ENCODE data around the gene KCNQ4.

Gene KCNQ4

GRCh38 chr1:40769815-40770214, 13.8 kb upstream of the KCNQ4 start:
- H3K9me3 ChIP-seq (ENCODE audit: insufficient read depth, low read depth, low read length), result no peaks in the 10 kb centered on the region
- H3K36me3 ChIP-seq (ENCODE audit: insufficient read depth, low read length), result peaks cover 67% of the 10 kb centered on the region
- H3K27ac ChIP-seq (ENCODE audit: low read depth, low read length), result no peak overlapping the region
- peaks cover 9% of the 10 kb centered on the region; the same call in 1 of the 2 replicates for H3K4me1 ChIP-seq (ENCODE audit: insufficient read depth, low read length)
- WGBS, result 91% methylated on average over 4 of the region's 4 CpGs
- no peak overlapping the region for H3K9ac ChIP-seq (ENCODE audit: low read depth, low read length)
- no peak overlapping the region for H3K4me3 ChIP-seq (ENCODE audit: low read length)
- no peaks in the 10 kb centered on the region for H3K27me3 ChIP-seq (ENCODE audit: insufficient read depth, low read length)

GRCh38 chr1:40770296-40771070, 13.1 kb upstream of the KCNQ4 start:
- Histone ChIP-seq H3K4me1 (ENCODE audit: insufficient read depth, low read length) (peaks cover 9% of the 10 kb centered on the region; the same call in 1 of the 2 replicates), H3K9ac (ENCODE audit: low read depth, low read length) (no peak overlapping the region), H3K9me3 (ENCODE audit: insufficient read depth, low read depth, low read length) (no peaks in the 10 kb centered on the region), H3K4me3 (ENCODE audit: low read length) (no peak overlapping the region), H3K27ac (ENCODE audit: low read depth, low read length) (no peak overlapping the region), H3K36me3 (ENCODE audit: insufficient read depth, low read length) (peaks cover 60% of the 10 kb centered on the region), H3K27me3 (ENCODE audit: insufficient read depth, low read length) (no peaks in the 10 kb centered on the region)
- 91% methylated on average over 18 of the region's 18 CpGs for WGBS

- Histone ChIP-seq H3K27me3 (ENCODE audit: insufficient read depth, low read length) (no peaks in the 10 kb centered on the region), H3K9me3 (ENCODE audit: insufficient read depth, low read depth, low read length) (peaks cover 7% of the 10 kb centered on the region; the same call in 1 of the 2 replicates), H3K27ac (ENCODE audit: low read depth, low read length) (no peak overlapping the region), H3K9ac (ENCODE audit: low read depth, low read length) (no peak overlapping the region), H3K4me3 (ENCODE audit: low read length) (no peak overlapping the region), H3K4me1 (ENCODE audit: insufficient read depth, low read length) (peaks cover 9% of the 10 kb centered on the region; the same call in 1 of the 2 replicates), H3K36me3 (ENCODE audit: insufficient read depth, low read length) (peaks cover 42% of the 10 kb centered on the region)
- WGBS, result 92% methylated on average over 2 of the region's 2 CpGs
These were observed 11.2 kb upstream of the KCNQ4 start for GRCh38 chr1:40772146-40772955.

- H3K27ac ChIP-seq (ENCODE audit: low read depth, low read length), result no peak overlapping the region
- H3K4me3 ChIP-seq (ENCODE audit: low read length), result no peak overlapping the region
- no peak overlapping the region for H3K9ac ChIP-seq (ENCODE audit: low read depth, low read length)
- H3K27me3 ChIP-seq (ENCODE audit: insufficient read depth, low read length), result no peaks in the 10 kb centered on the region
- H3K4me1 ChIP-seq (ENCODE audit: insufficient read depth, low read length), result peaks cover 9% of the 10 kb centered on the region; the same call in 1 of the 2 replicates
- H3K9me3 ChIP-seq (ENCODE audit: insufficient read depth, low read depth, low read length), result peaks cover 7% of the 10 kb centered on the region; the same call in 1 of the 2 replicates
- 65% methylated on average over 6 of the region's 6 CpGs for WGBS
- peaks cover 28% of the 10 kb centered on the region for H3K36me3 ChIP-seq (ENCODE audit: insufficient read depth, low read length)
These were observed 9.8 kb upstream of the KCNQ4 start for GRCh38 chr1:40773748-40774265.

GRCh38 chr1:40774266-40774998, 9.2 kb upstream of the KCNQ4 start:
- H3K27me3 ChIP-seq (ENCODE audit: insufficient read depth, low read length), result no peaks in the 10 kb centered on the region
- H3K4me3 ChIP-seq (ENCODE audit: low read length), result no peak overlapping the region
- no peak overlapping the region for H3K27ac ChIP-seq (ENCODE audit: low read depth, low read length)
- H3K9me3 ChIP-seq (ENCODE audit: insufficient read depth, low read depth, low read length), result peaks cover 7% of the 10 kb centered on the region; the same call in 1 of the 2 replicates
- H3K36me3 ChIP-seq (ENCODE audit: insufficient read depth, low read length), result peaks cover 22% of the 10 kb centered on the region
- WGBS, result 47% methylated on average over 3 of the region's 3 CpGs
- H3K9ac ChIP-seq (ENCODE audit: low read depth, low read length), result no peak overlapping the region
- peaks cover 9% of the 10 kb centered on the region; the same call in 1 of the 2 replicates for H3K4me1 ChIP-seq (ENCODE audit: insufficient read depth, low read length)

GRCh38 chr1:40776236-40777072, 7.1 kb upstream of the KCNQ4 start:
- no peak overlapping the region for H3K4me3 ChIP-seq (ENCODE audit: low read length)
- no peak overlapping the region for H3K9ac ChIP-seq (ENCODE audit: low read depth, low read length)
- peaks cover 2% of the 10 kb centered on the region for H3K27me3 ChIP-seq (ENCODE audit: insufficient read depth, low read length)
- 93% methylated on average over 4 of the region's 4 CpGs for WGBS
- H3K36me3 ChIP-seq (ENCODE audit: insufficient read depth, low read length), result 0 out of 2 replicates have a peak, but pooled peaks cover 2% of the 10 kb centered on the region
- no peak overlapping the region for H3K27ac ChIP-seq (ENCODE audit: low read depth, low read length)
- peaks cover 9% of the 10 kb centered on the region; the same call in 1 of the 2 replicates for H3K4me1 ChIP-seq (ENCODE audit: insufficient read depth, low read length)
- peaks cover 7% of the 10 kb centered on the region; the same call in 1 of the 2 replicates for H3K9me3 ChIP-seq (ENCODE audit: insufficient read depth, low read depth, low read length)

- Histone ChIP-seq H3K9me3 (ENCODE audit: insufficient read depth, low read depth, low read length) (peaks cover 7% of the 10 kb centered on the region; the same call in 1 of the 2 replicates), H3K27ac (ENCODE audit: low read depth, low read length) (no peak overlapping the region), H3K9ac (ENCODE audit: low read depth, low read length) (no peak overlapping the region), H3K4me3 (ENCODE audit: low read length) (no peak overlapping the region), H3K27me3 (ENCODE audit: insufficient read depth, low read length) (peaks cover 12% of the 10 kb centered on the region), H3K4me1 (ENCODE audit: insufficient read depth, low read length) (peaks cover 9% of the 10 kb centered on the region; the same call in 1 of the 2 replicates), H3K36me3 (ENCODE audit: insufficient read depth, low read length) (no peaks in the 10 kb centered on the region)
- WGBS, result 95% methylated on average over 1 of the region's 2 CpGs
These were observed 6.2 kb upstream of the KCNQ4 start for GRCh38 chr1:40777224-40777970.

- 82% methylated on average over 11 of the region's 11 CpGs for WGBS
- Histone ChIP-seq H3K9me3 (ENCODE audit: insufficient read depth, low read depth, low read length) (peaks cover 7% of the 10 kb centered on the region; the same call in 1 of the 2 replicates), H3K4me3 (ENCODE audit: low read length) (no peak overlapping the region)
These were observed 2.6 kb upstream of the KCNQ4 start for GRCh38 chr1:40780678-40781607.

GRCh38 chr1:40781608-40781971, 2.0 kb upstream of the KCNQ4 start:
- no peaks in the 10 kb centered on the region for H3K36me3 ChIP-seq (ENCODE audit: insufficient read depth, low read length)
- no peak overlapping the region for H3K4me3 ChIP-seq (ENCODE audit: low read length)
- H3K27me3 ChIP-seq (ENCODE audit: insufficient read depth, low read length), result peaks cover 37% of the 10 kb centered on the region
- H3K4me1 ChIP-seq (ENCODE audit: insufficient read depth, low read length), result peaks cover 9% of the 10 kb centered on the region
- H3K27ac ChIP-seq (ENCODE audit: low read depth, low read length), result no peak overlapping the region
- 90% methylated on average over 2 of the region's 2 CpGs for WGBS
- no peak overlapping the region for H3K9ac ChIP-seq (ENCODE audit: low read depth, low read length)
- peaks cover 7% of the 10 kb centered on the region; the same call in 1 of the 2 replicates for H3K9me3 ChIP-seq (ENCODE audit: insufficient read depth, low read depth, low read length)

More at GRCh38 chr1:40780678-40781607, 2.6 kb upstream of the KCNQ4 start:
- Histone ChIP-seq H3K4me1 (ENCODE audit: insufficient read depth, low read length) (peaks cover 9% of the 10 kb centered on the region), H3K9ac (ENCODE audit: low read depth, low read length) (no peak overlapping the region), H3K36me3 (ENCODE audit: insufficient read depth, low read length) (no peaks in the 10 kb centered on the region), H3K27ac (ENCODE audit: low read depth, low read length) (no peak overlapping the region), H3K27me3 (ENCODE audit: insufficient read depth, low read length) (peaks cover 37% of the 10 kb centered on the region)

Measured in HUES64 (cell line).